CD4-positive, alpha-beta T cell treated with Interleukin-15 for 4 hours (primary cell): ENCODE results near the gene FOXJ3.
"Not testable (repeated sequence)": the region's sequence is repeated elsewhere in the genome, so short reads cannot be mapped to it uniquely, and the experiment has no call there.

Experiments used
- DNase-seq: peaks from one replicate; pipeline ENCODE4 v3.0.0-alpha.2; 2020; ENCODE audit warnings: low spot score

The FOXJ3 gene

DNA sequence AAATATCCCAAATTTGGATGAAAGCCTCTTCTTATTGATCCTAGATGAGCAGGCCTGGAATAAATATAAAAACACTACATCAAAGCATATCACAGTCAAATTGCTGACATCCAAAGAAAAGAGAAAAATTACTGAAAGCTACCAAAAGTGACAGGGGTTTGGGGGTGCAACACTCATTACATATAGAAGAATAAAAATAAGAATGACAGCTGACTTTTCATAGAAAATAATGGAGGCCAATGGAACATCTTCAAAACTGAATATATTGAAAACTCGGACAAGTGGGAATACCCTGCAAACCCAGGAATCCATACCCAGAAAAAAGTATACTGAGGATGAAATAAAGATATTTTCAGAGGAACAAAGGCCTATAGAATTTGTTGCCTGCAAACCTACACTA is 84.0 kb downstream of the FOXJ3 start:
- DNase-seq: no peak

DNA sequence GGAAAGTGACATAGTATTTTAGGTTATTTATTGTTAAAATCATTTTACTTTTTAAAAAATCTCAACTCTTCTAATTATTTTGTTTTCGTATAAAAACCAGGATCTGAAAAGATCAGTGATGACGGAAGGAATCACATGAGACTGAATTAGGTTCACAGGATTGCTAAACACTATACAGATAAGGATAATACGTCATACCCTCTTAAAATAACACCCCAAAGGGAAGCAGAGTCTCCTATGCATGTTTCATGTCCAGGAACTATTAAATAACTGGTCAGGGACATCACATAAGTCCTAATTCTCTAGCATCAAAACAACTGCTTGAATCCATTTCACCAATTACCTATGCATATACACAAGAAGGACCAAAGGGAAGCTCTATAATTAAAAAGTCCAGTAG is 84.9 kb downstream of the FOXJ3 start:
- no peak for DNase-seq

DNA sequence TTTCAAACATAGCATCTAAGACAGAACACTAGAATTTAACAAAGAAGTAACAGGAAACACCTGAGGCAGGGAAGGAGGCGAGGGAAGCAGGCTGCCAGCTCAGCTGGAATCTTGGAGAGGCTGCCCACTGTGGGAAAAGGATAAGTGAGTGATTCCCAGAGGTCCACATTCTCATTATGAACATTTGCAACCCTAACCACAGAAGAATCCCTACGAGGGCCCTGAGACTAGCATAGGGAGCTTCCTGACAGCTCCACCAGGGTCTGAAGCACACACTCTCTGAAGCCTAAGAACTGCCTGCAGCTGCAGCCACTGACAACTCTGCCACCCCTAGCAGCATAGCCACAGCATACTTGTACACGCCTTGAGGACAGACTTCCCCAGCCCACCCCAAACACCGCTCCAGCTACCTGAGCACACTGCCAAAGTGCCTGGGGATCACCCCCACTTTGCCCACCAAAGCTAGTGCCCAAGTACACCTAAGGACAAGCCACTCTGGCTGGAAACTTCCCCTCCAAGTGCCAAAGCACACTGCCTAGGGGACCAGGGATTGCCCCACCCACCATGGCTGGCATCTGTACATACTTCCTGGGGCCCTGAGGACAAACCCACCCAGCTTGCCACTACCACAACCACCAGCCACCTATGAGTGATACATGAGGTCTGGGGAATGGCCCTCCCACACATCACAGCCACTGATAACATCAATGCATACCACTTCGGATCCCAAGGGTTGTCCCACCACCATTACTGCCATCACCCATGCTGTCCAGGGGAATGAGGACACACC is 93.9 kb downstream of the FOXJ3 start:
- DNase-seq: no peak

DNA sequence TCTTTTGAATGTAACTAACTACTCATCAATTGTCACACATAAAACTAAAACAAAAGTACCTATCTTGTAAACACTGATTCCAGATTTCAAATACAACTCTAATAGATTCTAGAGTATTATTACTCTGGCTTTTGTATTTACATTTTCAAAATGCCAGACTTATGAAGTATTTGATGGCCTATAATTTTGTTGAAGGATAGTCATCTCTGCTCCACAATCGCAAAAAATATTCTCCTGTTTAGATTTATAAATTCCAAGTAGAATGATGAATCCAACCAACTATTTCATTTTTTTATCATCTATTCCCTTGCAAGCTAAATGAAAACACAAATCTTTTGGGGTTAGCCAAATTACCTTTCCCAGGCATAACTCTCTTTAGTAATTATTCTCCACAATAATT is 95.5 kb downstream of the FOXJ3 start:
- no peak for DNase-seq

DNA sequence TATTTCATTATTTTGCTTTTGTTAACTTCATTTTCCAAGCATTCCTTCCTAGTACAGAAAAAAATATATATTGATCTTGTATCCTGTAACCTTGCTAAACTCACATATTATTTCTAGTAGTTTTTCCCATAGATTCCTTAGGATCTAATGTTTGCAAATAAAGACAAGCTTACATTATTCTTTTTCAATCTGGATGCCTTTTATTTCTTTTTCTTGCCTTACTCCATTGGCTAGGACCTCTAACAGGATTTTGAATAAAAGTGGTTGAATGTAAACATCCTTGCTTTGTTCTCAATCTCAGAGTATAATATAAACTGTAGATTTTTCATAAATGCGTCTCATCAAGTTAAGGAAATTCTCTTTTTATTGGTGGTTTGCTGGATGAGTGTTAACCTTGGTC is 96.0 kb downstream of the FOXJ3 start:
- DNase-seq: no peak

DNA sequence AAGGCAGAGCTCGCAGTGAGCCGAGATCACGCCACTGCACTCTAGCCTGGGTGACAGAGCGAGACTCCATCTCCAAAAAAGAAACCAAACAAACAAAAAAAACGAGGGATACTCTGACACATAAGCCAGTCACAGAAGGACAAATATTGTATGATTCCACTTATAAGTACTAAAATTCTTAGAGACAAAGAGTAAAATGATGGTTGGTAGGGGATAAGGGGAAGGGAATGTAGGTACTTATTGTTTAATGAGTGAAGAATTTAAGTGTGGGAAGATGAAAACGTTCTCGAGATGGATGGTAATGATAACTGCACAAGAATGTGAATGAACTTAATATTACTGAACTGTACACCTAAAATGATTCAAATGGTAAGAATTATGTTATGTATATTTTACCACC is 103.8 kb downstream of the FOXJ3 start:
- no peak for DNase-seq

DNA sequence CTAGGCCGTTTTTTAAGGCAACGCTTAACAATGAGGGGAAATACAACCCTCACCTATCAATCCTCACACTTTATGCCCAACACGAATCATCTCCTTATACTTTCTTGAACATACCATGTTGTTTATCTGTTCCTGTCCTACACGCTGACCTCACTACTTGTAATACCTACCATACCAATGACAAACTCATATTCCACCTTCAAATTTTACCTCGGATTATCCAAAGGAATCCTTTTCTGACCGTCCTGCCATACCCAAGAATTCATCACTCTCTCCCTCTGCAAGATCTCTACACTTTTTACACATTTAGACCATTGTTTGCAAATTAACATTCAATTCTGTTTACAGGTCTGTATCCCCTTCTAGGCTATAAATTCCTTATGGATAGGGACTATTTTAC is 106.1 kb downstream of the FOXJ3 start:
- DNase-seq: no peak

DNA sequence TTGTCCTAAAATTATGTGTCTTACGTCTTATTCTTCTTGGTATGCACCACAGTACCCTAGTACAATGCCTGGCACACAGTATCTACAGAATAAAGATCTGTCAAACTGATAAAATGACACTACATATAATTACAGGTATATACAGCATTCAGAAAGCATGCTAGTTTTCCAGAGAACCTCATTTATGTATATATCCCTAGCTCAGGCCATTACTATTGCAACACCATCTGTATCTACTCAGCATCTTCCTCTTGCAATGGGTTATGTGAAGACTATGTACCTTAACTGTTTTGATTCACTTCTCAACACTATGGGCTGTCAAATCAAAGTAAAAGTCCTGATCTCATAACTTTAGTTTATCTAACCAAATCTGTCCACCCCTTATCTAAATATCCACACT is 112.0 kb downstream of the FOXJ3 start:
- DNase-seq: no peak

DNA sequence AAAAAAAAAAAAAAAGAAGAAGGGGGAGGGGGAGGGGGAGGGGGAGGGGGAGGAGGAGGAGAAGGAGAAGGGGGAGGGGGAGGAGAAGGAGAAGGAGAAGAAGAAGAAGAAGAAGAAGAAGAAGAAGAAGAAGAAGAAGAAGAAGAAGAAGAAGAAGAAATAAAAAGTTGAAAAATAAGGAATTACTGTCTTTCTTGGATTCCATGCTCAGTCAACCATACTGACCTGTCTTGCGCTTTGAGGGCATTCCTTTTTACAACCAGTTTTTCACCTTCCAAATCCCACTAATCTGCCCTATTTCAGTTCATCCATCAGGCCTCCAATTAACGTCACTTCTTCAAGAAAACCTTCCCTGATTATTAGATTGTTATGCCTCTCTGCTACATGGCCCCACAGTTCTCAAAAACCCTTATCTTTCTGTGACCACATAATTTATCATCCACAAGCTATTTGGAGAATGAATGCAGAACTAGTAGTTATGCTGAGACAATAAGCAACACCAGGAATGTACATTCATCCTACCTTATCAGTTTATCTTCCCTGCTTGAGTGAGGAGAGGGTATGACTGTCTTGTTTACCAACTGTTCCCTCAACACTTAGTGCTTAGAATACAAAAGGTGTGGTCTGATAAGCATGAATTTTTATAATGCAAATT is 113.0 kb downstream of the FOXJ3 start:
- no peak for DNase-seq

DNA sequence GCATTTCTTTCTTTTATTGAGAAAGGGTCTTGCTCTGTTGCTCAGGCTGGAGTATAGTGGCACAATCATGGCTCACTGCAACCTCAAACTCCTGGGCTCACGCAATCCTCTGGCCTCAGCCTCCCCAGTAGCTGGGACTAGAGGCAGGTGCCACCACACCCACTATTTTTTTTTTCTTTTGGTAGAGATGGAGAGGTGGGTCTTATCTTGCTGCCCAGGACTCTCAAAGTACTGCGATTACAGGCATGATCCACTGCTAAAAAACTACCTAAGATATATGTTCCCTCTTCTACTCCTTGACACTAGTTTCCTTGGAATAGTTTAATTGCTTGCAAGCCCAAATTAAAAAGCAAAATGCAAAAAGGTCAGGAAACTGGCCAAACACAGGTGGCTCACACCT is 113.6 kb downstream of the FOXJ3 start:
- DNase-seq: no peak

DNA sequence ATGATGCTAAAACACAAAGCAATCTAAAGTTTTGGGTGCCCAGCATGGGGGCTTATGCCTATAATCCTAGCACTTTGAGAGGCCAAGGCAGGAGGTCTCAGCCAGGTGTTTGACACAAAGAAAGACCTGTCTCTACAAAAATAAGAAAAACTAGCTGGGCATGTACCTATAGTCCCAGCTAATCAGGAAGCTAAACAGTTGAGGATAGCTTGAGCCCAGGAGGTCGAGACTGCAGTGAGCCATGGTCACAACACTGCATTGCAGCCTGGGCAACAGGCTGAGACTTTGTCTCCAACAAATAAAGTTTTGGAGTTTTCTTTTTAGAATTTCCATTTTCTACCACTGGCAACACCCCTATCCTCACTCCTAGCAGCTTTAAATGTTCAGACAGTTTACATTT is 115.4 kb downstream of the FOXJ3 start:
- DNase-seq: no peak

DNA sequence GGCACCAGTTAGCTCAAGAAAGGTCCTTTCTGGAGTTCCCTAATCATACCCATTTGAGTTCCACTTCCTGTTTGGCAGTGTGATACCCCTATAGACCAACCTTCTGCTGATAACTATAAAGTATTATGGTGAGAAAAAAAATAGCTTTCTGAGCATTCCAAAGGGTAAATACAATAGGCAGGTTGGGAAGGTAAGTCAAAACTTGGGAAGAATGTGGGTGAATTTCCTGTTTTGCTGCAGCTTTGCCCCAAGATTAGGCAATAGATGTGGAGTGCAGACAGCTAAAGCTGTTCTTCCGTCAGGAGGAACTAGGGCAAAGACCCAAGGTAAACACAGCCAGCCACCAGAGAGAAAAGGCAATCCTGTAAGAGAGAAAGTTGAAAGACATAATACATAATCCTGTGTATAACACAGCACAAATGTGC is 120.6 kb downstream of the FOXJ3 start:
- no peak for DNase-seq

DNA sequence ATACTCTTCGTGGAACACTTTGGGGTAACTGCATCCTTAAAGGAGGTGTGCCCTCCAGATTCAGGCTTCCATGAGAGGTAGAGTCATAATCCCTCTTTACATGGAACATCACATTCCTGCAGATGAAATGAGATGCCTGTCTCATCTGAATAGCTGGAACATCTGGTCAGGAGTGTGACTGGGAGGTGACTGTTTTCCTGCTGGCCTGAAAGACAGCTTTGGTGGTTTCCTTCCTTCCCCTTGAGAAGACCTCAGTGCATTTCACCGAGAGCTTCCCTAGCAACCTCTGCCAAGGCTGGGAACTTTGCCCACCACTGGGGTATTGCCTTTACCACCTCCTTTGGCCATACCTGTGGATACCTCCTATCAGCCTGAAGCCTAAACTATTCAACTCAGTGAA is 123.8 kb downstream of the FOXJ3 start:
- no peak for DNase-seq

DNA sequence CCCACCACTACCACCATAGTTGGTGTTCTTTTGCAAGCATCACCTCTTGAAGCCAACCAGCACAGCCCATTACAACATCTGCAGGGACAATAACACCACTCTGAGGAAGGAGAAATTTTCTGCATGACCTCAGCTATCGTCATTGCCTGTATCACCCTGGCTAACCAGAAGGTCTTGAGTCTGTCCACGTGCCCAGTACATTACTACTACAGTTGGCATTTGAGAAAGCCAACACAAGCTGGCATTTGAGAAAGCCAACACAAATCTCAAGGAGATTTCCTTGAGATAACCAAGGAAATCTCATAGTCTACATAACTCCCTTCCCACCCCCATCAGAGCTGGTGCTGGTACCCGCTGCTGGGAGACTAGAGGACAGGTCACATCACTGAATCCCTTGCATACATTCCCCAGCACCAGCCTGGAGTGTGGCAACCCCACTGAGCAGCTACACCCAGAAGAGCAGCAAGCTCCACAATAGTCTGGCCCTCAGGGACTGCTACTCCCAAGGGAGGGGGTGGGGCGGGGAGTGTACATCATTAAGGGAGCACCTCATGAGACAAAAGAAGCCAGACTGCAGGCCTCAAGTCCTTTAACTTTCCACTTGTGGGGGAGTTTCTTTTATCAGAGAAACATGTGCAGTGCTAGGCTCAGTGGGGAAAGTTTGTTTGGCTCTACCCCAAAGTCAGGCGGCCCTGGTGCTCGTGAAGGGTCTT is 124.5 kb downstream of the FOXJ3 start:
- no peak for DNase-seq

DNA sequence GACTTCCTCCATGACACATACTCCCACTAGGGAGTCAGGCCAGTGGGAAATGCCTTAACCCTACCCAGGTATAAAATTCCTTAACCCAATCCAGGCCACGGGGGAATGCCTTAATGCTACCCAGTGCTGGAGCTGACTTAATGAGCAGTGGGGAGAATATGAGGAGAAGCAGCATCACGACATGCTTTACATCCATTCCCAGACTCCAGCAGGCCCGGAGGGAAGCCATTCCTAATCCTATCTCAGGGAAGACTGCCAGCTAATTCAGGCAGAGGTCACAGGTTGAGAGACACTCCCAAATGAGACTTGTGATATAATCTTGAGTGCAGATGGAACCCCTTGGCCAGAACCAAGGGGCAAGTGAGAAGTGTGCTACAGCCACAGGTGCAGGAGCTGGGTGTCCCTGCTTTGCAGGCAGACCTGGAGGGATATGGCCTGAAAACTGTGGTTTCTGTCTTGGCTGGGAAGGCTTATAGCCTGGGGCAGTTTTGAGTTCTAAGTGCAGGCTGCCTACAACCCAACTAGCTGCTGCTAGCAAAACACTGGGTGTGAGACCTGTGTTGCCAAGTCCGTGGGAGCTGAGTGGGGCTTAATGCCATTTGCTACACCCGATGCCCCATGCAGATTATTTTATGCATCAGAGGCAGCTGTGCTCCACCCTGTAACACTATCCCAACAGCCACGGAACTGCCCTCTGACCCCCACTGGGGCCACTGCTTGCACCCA is 125.3 kb downstream of the FOXJ3 start:
- no peak for DNase-seq

DNA sequence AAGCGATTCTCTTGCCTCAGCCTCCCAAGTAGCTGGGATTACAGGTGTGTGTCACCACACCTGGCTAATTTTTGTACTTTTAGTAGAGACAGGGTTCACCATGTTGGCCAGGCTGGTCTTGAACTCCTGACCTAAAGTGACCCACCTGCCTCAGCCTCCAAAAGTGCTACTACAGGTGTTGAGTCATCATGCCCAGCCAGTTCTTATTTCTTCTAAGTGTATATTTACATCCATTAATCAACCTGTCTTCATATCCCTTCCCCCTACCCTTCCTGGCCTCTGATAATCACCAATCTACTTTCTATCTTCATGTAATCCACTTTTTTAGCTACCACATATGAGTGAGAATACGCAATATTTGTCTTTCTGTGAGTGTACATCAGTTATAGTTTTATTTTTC is 128.1 kb downstream of the FOXJ3 start:
- not testable (repeated sequence) for DNase-seq

DNA sequence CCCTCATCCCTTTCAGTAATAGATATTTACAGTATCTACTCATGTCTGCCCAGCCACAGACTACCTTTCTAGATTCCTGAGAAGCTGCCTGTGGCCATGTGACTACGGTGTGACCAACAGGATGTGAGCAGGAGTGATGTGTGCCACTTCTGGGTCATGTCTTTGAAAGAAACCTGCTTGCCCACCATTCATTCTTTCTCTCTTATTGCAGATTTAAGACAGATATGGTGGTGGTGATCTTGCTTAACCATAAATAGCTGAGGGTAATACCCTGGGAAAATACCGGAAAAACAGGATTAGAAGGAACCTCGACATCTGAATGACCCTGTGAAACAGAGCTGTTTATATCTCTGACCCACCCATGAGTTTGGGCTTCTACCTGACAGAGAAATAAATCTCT is 128.9 kb downstream of the FOXJ3 start:
- DNase-seq: no peak

DNA sequence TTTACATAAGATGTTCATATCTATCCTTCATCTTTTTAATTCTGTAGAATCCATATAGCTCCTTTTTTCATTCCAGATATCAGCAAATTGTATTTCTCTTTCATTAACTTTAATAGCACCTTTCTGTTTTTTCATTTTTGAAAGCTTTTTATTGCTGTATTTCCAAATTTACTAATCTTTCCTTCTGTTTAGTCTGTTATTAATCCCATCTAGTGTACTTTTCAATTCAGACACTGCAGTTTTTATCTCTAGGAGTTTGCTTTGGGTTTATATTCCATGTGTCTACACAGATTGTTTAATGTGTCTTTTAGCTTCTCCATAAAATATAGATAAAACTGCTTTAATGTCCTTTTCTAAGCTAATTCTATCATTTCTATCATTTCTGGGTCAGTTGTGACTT is 133.0 kb downstream of the FOXJ3 start:
- no peak for DNase-seq

DNA sequence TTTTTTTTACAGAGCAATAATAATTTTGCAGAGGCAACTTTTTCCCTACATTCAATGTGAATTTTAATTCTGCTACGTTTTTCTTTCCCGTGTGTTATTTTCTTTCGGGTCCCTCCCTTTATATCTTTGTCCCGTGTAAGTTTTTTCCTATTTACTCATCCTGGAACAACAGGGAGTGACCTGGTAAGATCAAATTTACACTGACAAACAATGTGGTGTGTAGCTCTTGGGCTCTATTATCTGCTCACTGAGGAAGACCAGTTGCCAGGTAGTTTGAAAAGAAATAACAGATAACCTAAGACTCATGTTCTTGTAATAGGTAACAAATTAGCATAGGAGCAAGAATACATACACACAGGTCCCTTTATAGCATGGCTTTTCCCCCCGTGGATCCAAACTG is 136.8 kb downstream of the FOXJ3 start:
- DNase-seq: no peak

DNA sequence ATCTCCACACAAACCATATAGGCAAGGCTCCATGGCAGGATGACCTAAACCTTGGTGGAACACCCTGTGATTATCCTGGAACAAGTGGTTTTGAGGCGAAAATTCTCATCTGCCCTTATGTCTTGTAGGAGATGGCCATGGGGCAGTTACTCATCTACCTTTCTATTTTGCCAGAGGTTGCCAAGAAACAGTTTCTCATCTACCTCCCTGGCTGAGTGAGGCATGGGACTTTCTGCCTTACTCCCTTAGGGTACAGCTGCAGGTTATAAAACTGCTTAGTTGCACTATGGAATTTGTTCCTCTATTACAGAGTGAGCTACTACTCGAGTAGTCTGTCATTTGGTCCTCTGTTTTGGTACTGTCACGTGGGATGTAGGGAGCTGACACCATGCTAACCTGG is 139.2 kb downstream of the FOXJ3 start:
- DNase-seq: no peak

DNA sequence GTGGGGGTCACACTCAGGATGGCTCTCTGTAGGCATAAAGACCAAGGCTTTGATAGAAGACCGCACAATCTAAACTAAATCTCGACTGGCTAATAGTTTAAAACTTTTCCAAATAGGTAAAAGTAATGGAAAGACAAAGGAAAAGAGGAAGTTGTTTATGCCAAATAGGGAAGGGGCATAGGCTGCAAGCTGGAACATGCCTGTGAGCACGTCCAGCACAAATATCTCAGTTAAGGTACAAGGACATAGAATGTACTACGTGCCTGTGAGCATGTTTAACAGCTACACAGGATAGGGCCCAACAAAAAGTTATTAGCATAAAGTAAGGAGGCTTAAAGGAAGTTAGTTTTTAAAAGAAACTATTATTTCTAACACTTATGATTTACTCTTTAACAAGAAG is 142.9 kb downstream of the FOXJ3 start:
- no peak for DNase-seq

DNA sequence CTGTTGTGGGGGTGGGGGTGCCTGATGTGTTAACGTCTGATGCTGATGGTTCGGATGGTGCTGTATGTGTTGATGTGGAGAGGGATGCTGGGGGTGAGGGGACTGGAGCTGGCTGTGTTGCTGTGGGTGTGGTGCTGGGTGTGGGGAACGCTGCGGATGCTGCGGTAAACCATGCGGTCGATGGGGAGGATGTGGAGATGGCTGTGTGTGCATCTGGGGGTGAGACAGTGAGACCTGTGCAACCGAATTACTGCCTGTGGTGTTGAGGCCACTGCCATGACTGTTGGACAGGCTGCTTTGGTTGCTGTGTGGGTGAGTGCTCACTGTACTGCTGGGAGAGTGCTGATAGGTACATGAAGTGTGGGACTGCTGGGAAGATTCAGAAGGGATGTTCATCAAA is 143.7 kb downstream of the FOXJ3 start:
- no peak for DNase-seq
